Natural killer cell (primary cell): Measurements from ENCODE around the gene RAB13. TPM values are rescaled to one million over a fixed set of nuclear protein-coding genes. Genes with fewer than 3 reads are reported as not detected.

Experiments
- ATAC-seq, 3 donors: fragments of 150-1000 bp in 2 of 3; fragments of 200-7000 bp in 1 of 3; cut with Tn5 transposase; 1 replicate in 1 of 3; 2 replicates in 2 of 3; pipeline ENCODE4 v1.10.0; 2021; ENCODE audit warnings: mild to moderate bottlenecking in 2 of 3, moderate library complexity in 2 of 3
- DNase-seq, 2 donors: peaks; one replicate each; pipeline versions ENCODE4 v3.0.0 to v3.0.0-alpha.2; 2013 to 2021; ENCODE audit warnings: mixed read lengths in 1 of 2
- H3K27ac ChIP-seq: one replicate; pipeline ENCODE4 v1.5.1; 2013; ENCODE audit warnings: mild to moderate bottlenecking, low read length
- H3K27me3 ChIP-seq: one replicate; pipeline ENCODE4 v1.6.1; 2013; ENCODE audit warnings: low read length; ENCODE audit not compliant: control insufficient read depth, insufficient read depth
- H3K36me3 ChIP-seq: one replicate; pipeline ENCODE4 v1.6.1; 2013; ENCODE audit warnings: low read length; ENCODE audit not compliant: control insufficient read depth, insufficient read depth
- H3K4me1 ChIP-seq: one replicate; pipeline ENCODE4 v1.6.1; 2013; ENCODE audit warnings: low read length; ENCODE audit not compliant: control insufficient read depth, insufficient read depth
- H3K4me3 ChIP-seq: one replicate; pipeline ENCODE4 v1.5.1; 2013; ENCODE audit warnings: low read length
- H3K9me3 ChIP-seq: one replicate; pipeline ENCODE4 v1.6.1; 2013; ENCODE audit warnings: low read length; ENCODE audit not compliant: control insufficient read depth, insufficient read depth
- H3K27ac Mint-ChIP-seq, 2 donors: one replicate each; pipeline ENCODE4 v1.8.0; 2022; ENCODE audit warnings: mild to moderate bottlenecking in 2 of 2, mixed read lengths in 2 of 2, moderate library complexity in 1 of 2
- H3K27me3 Mint-ChIP-seq, 2 donors: one replicate each; pipeline ENCODE4 v1.8.0; 2022; ENCODE audit warnings: low read depth in 2 of 2, mixed read lengths in 2 of 2
- H3K36me3 Mint-ChIP-seq: one replicate; pipeline ENCODE4 v1.8.0; 2022; ENCODE audit warnings: mixed read lengths
- H3K4me1 Mint-ChIP-seq, 2 donors: one replicate each; pipeline ENCODE4 v1.8.0; 2022; ENCODE audit warnings: mixed read lengths in 2 of 2
- H3K4me3 Mint-ChIP-seq: one replicate; pipeline ENCODE4 v1.8.0; 2022; ENCODE audit warnings: mild to moderate bottlenecking, moderate library complexity, mixed read lengths
- H3K9me3 Mint-ChIP-seq, 2 donors: one replicate each; pipeline ENCODE4 v1.8.0; 2022; ENCODE audit warnings: mixed read lengths in 2 of 2
- CTCF ChIP-seq: fragments of 200-600 bp; IDR thresholded peaks from one replicate; pipeline ENCODE4 v1.8.0; 2022; ENCODE audit warnings: antibody characterized with exemption
- WGBS: methylation state at CpG from one replicate; pipeline ENCODE4 v1.1.7; 2013; ENCODE audit warnings: missing lambda C conversion rate; ENCODE audit not compliant: insufficient coverage; 5-methylcytosine and 5-hydroxymethylcytosine counted together
- intact Hi-C: fragments of 100-400 bp; cut with micrococcal nuclease; formaldehyde crosslinking; loops from one replicate; pipeline ENCODE4 v1.14.2; 2022
- total RNA-seq, 4 donors: library from RNA; stranded (reverse); fragments of 120-200 nt in 1 of 4; gene quantifications; one replicate each; pipeline versions ENCODE4 v1.2.3 to v1.2.4, GENCODE V29; 2013 to 2022

The RAB13 gene
- total RNA-seq, 3 donors from 2014 or later (not counting 1 experiment from before 2014, with no cell fraction given): 0.25 to 0.73 TPM; not detected in 1

GRCh38 chr1:153954826-153955225, 31.3 kb downstream of the RAB13 start:
- peaks cover 13% of the 10 kb centered on the region for H3K36me3 Mint-ChIP-seq
- peaks cover 38% of the 10 kb centered on the region for H3K4me1 ChIP-seq
- H3K36me3 ChIP-seq: peaks cover 51% of the 10 kb centered on the region
- DNase-seq (no peak), ATAC-seq (no peak)
- 98% methylated on average over 9 of the region's 10 CpGs for WGBS
- H3K27me3 Mint-ChIP-seq: no peaks in the 10 kb centered on the region
- no peaks in the 10 kb centered on the region for H3K9me3 Mint-ChIP-seq
- no peak for TF ChIP-seq CTCF
- H3K4me3 Mint-ChIP-seq: no peak overlapping the region
- H3K4me3 ChIP-seq: no peak overlapping the region
- no peaks in the 10 kb centered on the region for H3K9me3 ChIP-seq
- H3K4me1 Mint-ChIP-seq: peaks cover 42 to 53% of the 10 kb centered on the region in 2 donors
- intact Hi-C loops: no loop called here
- peak overlapping the region; percentile 81 to 82 for H3K27ac Mint-ChIP-seq
- no peak overlapping the region for H3K27ac ChIP-seq
- no peaks in the 10 kb centered on the region for H3K27me3 ChIP-seq

- peaks cover 42 to 45% of the 10 kb centered on the region in 2 donors for H3K4me1 Mint-ChIP-seq
- Histone ChIP-seq H3K4me3 (no peak overlapping the region), H3K27ac (no peak overlapping the region), H3K36me3 (peaks cover 52% of the 10 kb centered on the region), H3K9me3 (no peaks in the 10 kb centered on the region), H3K4me1 (peaks cover 37% of the 10 kb centered on the region), H3K27me3 (no peaks in the 10 kb centered on the region)
- intact Hi-C loops: no loop called here
- H3K36me3 Mint-ChIP-seq: peaks cover 13% of the 10 kb centered on the region
- DNase-seq (no peak), ATAC-seq (no peak)
- H3K27ac Mint-ChIP-seq: peak overlapping the region; percentile 12 to 81
- 94% methylated on average over 3 of the region's 4 CpGs for WGBS
- no peaks in the 10 kb centered on the region for H3K9me3 Mint-ChIP-seq
- H3K27me3 Mint-ChIP-seq: no peaks in the 10 kb centered on the region
- no peak for TF ChIP-seq CTCF
- H3K4me3 Mint-ChIP-seq: no peak overlapping the region
Measured at GRCh38 chr1:153953859-153954365, 32.2 kb downstream of the RAB13 start.

DNA sequence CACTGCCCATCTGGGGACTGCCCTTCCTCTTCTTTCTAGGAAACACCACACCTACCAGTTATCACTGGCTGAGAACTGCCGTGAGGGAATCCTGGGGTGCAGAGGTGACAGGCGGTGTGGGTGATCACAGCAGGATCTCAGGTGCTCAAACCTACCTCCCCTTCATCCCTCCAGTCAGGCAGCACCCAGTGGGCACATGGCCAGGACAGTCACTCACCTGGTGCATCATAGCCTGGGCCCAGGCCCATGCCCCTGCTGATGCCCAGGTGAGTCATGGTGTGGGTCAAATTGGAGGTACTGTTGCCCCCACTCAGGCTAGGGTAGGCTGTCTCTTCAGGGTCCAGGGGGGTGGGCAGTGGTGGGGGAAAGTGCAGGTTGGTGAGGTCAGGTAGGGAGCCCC, 34.3 kb downstream of the RAB13 start:
- no peaks in the 10 kb centered on the region for H3K27me3 ChIP-seq
- DNase-seq: no peak
- no peaks in the 10 kb centered on the region for H3K9me3 ChIP-seq
- ATAC-seq: no peak
- intact Hi-C loops: no loop called here
- no peak overlapping the region for H3K4me3 ChIP-seq
- peaks cover 31% of the 10 kb centered on the region for H3K4me1 ChIP-seq
- no peaks in the 10 kb centered on the region for H3K27me3 Mint-ChIP-seq
- H3K4me3 Mint-ChIP-seq: no peak overlapping the region
- peaks cover 68% of the 10 kb centered on the region for H3K36me3 ChIP-seq
- H3K9me3 Mint-ChIP-seq: no peaks in the 10 kb centered on the region
- peaks cover 29 to 30% of the 10 kb centered on the region in 2 donors for H3K4me1 Mint-ChIP-seq
- 93% methylated on average over 2 of the region's 2 CpGs for WGBS
- H3K36me3 Mint-ChIP-seq: peaks cover 13% of the 10 kb centered on the region
- H3K27ac Mint-ChIP-seq: no peak overlapping the region
- no peak overlapping the region for H3K27ac ChIP-seq
- no peak for TF ChIP-seq CTCF

DNA sequence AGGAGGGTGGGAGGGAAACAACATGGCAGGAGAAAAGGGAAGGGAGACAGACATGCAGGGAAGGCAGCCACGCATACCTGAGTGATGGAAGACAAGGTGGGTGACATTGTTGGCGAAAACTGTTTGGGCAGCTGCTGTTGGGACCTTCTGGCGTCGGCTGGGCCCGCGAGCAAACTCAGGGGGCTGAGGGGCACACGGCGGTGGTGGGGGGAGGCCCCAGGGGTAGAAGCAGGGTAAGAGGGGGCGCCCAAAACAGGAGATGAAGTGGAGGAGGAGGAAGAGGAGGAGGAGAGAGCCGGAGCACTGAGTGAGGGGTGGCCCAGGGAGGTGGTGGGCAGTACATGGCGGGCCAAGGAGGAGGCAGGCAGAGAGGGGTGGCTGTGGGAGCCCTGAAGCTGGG, 35.0 kb downstream of the RAB13 start:
- intact Hi-C loops: no loop called here
- Histone ChIP-seq H3K9me3 (no peaks in the 10 kb centered on the region), H3K4me3 (no peak overlapping the region), H3K36me3 (peaks cover 68% of the 10 kb centered on the region), H3K27me3 (no peaks in the 10 kb centered on the region), H3K4me1 (peaks cover 28% of the 10 kb centered on the region), H3K27ac (no peak overlapping the region)
- no peaks in the 10 kb centered on the region for H3K9me3 Mint-ChIP-seq
- no peak overlapping the region for H3K4me3 Mint-ChIP-seq
- WGBS: 95% methylated on average over 11 of the region's 11 CpGs
- H3K4me1 Mint-ChIP-seq: peaks cover 26 to 27% of the 10 kb centered on the region in 2 donors
- H3K27ac Mint-ChIP-seq: no peak overlapping the region
- no peak for TF ChIP-seq CTCF
- ATAC-seq (no peak), DNase-seq (no peak)
- peaks cover 13% of the 10 kb centered on the region for H3K36me3 Mint-ChIP-seq
- H3K27me3 Mint-ChIP-seq: no peaks in the 10 kb centered on the region
